Activated CD8-positive, alpha-beta memory T cell treated with anti-CD3 and anti-CD28 coated beads, Interleukin-2, amount 50 U/mL, for 48 hours (primary cell): ENCODE results near the gene IFI44.

Experiments
- DNase-seq: peaks from one replicate; pipeline ENCODE4 v3.0.0-alpha.2; 2020

IFI44 gene

DNA sequence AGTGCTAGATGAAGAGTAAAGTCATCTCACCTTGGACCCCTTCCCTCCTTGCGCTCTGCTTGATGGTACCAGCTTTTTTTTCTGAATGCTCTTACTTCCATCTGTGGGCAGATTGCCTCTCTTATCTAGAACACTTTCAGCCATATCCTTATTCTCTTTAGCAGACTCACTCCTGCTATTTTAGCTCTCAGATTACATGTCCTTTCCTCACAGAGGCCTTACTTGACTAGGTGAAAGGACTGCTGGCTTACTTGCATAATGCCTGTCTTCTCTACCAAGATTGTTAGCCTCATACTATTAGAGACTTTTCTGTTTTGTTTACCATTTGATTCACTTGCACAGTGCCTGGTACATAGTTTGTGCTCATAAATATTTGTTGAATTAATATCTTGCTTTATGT is 9.3 kb downstream of the IFI44 start:
- no peak for DNase-seq

DNA sequence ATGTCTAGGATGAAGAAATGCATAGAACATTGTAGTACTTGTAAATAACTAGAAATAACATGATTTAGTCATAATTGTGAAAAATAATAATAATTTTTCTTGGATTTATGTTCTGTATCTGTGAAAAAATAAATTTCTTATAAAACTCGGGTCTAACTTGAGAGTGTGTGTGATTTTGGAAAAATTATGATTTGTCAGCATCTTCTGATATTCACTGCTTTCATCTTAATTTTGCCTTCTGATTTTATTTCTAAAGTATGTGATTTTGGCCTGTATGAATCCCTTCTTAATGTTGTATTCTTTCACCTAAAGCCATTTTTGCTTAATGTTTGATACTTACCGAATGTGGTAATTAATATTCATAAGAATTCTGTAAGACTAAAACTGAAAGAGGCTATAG is 14.3 kb downstream of the IFI44 start:
- no peak for DNase-seq

DNA sequence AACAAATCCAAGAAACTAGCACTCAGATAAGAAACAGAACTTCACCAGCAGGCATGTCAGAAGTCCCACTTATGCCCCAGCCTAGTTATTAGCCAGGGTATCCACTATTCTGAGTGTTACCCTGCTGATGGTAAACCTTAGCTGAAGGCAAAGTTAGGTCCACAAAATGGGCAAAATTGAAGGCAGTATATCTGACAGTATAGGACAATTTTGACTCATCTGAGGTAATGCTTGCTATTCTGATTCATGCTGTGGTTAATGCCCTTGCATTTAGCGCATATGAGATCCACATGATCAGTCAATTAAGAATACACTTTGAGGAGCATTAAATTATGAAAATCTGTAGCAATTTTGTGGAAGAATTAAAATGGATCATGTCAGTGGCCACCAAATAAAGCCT is 15.1 kb downstream of the IFI44 start:
- no peak for DNase-seq

DNA sequence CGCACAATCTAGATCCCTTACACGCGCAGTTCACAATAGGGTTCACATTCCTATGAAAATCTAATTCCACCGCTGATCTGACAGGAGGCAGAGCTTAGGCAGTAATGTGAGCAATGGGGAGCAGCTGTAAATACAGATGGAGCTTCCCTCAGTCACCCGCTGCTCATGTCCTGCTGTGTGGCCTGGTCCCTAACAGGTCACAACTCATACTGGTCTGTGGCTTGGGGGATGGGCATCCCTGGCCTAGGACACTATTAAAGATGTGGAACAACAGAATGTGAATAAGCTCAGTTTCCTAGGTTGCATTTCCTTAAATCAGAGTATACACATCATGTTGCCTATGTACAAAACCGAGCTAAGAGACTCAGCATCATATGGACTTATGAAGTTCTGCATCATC is 16.2 kb downstream of the IFI44 start:
- DNase-seq = no peak

DNA sequence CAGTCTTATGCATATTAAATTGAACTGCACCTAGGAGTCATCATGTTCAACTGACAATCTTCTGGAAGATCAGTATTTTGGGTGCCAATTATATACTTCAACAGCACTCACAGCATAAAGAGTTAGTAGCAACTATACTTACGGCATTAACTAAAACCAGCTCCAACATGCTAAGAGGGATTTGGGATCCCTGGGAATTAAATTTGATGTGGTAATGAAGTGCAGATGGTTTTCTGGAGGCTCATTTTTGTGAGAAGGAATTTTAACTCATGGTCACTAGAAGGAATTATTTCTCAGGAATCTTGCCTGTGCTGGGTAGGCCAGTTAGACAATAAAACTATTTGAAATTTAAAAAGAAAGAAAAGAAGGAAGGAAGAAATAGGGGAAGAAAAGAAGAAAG is 18.3 kb downstream of the IFI44 start:
- DNase-seq = no peak

DNA sequence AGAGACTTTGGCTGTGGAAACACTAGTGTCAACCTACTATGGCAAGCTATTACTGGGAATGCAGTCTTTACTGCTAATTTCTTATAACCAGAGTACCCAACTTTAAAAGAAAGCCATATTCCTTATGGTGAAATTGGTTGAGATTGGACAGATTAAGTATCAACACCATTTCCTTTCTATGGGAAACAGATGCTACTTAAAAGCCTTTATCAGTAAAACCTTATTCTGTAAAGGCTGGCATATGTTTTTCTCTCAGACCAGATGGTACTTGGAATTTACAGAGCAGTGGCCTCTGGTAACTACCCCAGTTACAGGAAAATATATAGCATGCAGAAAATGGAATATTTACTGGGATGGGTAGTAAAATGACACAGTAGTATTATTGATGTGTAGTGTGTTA is 18.8 kb downstream of the IFI44 start:
- no peak for DNase-seq

DNA sequence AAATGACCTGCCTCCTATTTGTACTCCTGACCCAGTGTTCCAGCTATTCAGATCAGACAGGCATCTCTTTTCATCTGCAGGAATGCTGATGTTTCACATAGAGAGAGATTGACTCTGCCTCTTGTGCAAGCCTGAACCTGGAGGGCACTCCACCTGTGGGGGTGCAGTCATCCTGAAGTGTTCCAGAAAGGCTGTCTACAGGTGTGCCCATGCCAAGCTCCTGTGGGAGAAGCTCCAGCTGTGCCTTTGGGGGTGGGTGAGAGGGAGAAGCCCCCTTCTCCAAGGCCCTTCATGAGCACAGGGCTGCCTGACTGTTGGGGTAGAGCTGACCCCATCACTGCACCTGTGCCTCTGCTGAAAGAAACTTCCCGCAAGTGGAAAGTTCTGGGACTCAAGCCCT is 22.8 kb downstream of the IFI44 start:
- DNase-seq = no peak

DNA sequence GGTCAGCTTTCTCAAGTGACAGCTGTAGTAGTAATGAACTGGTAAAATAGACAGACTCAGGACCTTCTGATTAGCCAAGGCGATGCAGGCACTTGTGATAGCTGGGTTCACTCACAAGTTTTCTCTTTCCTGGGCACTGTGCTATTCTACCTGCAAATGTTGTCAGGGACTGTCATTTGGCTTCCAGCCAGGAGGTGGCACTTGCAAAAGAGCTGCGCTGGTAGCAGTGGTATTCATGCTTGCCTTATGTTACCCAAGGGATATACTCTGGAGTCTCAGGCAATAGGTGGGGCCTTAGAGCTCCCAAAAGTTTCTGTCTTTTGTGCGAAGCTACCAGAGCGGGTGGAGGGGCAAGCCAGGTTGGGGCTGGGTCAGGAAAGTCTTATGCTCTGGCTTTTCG is 23.5 kb downstream of the IFI44 start:
- no peak for DNase-seq

DNA sequence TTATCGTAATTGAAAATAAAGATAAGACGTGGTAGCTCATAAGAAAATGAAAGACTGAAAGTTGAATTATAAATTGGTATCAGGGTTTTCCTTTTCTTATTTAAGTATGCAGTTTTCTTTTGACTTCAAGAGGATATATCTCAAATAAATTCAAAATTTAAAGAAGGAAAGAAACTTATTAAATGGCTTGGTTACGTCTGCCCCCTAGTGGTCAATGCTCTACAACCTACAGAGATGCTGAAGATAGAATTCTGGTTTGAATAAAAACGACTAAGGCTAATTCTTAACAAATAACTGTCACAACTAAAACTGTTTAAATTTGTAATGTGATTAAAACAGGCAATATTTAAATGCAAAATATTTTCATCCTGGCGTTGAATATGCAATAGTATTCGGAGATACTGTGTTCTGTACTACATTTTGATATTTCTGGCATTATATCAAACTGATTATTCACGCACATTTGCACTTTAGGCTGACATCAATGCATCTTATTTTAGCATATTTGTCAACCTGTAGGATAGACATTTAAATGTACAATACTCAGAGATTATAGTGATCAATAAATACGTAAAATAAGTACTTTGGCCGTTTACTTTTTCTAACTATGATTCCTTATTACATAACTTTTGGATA is 26.8 kb downstream of the IFI44 start:
- DNase-seq = no peak

DNA sequence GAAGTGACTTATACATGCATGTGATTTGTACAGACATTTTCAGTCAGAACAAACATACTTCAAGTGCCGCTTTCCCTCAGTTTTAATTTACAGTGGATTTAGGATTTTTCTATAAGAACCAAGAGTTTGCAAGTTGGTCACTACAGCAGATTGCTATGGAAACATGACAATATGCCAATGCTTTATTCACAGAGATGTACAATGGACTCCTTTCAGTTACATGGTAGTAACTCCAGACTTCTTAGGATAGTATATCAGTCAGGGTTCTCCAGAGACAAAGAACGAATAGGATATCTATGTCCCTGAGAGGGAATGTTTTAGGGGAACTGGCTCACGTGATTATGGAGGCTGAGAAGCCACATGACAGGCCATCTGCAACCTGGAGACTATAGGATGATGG is 27.4 kb downstream of the IFI44 start:
- DNase-seq = no peak

DNA sequence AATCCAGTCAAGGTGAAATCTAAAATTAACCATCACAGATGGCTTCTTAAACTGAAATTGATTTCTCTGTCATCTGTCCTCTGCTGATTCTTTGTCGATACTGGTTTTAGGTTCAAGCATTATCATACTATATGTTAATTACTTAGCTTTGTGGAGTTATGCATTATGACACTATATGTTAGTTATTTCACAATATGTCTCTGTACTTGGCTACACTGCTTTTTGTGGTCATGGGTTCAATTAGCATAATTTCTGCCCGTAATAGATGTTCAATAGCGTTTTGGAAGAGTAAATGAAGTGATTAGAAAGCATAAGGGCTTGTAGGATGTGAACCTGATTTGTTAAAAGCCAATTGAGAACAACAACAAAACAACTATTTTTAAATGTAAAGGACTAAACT is 28.2 kb downstream of the IFI44 start:
- DNase-seq = no peak

DNA sequence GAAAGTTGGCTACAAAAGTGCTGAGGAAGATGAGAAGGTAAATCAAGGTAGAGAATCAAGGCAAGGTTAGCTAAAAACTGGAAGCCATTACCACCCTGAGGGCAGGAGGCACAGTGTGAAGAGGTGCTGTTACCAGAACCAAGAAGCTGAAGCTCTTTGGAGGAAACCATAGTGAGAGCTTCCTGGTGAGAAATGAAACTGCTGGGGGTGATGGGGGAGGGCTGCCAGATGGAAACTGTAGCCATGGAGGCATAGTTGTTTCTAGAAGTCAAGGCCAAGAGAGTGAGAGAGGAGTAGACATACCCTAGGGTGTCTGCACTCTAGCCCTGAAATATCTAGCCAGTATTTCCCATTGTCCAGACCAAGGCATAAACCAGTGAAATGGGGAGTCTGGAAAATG is 28.7 kb downstream of the IFI44 start:
- DNase-seq = no peak

DNA sequence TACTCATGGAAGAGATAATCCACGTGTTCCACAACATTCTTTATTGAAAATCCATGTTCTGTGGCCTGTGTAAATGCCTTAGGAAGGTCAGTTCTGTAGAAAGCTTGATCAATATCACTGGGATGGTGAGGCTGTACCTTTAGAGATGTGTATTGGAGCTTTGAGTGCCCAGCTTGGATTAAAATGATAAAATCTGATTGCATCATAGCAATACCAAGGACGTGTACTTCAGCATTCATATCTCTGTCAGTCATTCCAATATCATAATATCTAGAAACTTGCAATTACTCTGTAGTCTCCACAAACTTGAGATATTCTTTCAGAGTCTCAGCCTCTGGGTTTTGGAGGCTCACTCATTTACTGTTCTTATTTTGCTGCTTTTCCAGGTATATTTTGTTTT is 31.6 kb downstream of the IFI44 start:
- no peak for DNase-seq

DNA sequence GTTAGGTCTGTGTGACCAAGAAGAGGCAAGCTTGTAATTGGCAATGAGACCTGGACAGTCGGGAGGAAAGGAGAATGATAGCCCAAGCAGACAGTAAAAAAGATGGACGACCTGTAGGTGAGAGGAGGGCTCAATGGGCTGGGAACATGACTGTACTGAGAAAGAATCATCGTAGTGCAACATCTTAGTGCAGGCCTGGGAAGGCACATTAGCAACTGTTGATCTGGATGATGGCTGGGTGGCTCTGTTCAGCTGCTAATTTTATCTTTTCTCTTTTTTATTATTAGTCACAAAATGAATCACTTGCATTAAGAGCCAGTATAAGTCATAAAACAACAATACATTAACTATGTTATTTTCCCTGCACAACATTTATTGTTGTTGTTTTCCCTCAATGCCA is 32.9 kb downstream of the IFI44 start:
- no peak for DNase-seq

DNA sequence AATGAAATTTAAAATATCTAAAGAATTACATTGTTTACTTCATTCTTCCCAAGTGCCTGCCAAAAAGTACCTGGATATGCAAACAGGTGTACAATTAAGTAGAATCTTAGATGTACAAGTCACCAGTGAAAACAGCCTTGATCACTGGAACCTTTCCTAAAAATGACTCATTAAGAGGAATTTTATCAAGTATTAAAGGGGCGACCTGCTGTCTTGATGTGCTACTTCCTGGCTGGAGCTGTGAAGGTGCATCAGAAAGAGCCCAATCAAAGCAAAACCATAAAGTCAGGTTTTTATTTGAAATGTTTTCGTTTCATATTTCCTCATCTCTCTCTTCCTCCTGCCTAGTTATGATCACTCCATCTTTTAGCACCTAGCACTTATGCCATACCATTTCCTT is 33.4 kb downstream of the IFI44 start:
- DNase-seq = no peak

DNA sequence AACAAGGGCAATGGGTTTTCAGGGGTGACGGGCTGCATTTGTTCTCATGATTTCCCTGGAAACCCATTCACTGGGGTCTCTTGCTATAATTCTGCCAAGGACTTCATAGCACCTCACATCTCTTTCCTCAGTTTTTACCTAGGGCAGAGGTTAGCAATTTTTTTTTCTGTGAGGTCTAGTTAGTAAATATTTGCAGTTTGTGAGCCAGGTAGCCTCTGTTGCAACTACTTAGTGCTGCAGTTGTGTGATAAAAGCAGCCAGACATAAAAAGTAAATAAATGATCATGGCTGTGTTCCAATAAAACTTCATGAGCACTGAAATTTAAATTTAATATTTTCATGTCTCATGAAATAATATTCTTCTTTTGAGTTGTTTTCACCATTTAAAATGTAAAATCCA is 37.7 kb downstream of the IFI44 start:
- DNase-seq = no peak

DNA sequence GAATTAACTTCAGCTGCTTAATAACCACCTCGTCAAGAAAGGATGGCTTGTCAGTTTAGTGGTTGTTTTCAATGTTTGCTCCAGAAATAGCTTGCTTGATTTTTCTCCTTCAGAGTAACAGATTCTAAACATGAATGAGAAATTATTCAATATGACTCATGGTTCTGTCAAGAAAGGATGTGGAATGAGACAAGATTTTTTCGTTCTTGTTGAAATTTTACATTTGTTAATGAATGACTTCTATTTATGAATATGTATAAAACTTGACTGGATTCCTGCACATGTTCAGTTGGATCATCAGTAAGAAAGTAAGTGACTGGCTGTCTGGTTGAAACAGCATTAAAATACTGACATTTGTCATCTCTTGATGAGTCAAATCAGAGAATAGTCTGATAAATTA is 38.3 kb downstream of the IFI44 start:
- DNase-seq = no peak

DNA sequence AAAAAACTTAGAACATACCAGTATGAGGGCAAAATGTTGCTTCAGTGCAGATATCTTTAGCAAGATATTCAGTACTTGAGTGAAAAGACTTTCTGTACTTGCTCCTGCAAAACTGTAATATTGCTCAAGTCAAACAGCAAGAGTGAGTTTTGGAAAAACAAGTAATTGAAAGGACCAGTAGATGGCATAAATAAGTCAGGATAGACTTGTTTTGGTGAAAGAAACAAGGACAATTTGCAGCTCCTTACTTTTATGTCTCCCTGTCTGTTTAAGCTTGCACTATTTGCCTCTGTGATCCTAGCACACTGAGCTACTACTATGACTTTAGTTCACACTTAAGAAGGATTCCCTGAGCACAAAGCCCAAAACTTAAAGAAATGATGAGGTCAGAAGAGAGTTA is 39.1 kb downstream of the IFI44 start:
- no peak for DNase-seq

DNA sequence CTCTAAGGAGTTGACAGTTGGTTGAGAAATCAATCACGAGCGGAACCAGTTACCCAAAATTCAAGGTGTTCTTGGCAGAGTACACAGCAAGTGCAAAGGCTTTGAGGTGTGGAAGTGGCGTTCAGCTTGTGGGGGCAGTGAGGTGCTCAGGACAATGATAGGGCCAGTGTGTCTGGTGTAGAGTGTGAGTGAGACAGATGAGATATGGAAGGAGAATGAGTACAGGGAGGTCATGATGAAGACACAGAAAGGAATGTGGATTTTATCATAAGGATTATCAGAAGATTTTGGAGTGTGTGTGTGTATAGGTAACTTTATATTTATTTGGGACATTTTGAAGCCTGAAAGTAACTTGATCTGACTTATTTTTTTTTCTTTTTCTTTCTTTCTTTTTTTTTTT is 40.9 kb downstream of the IFI44 start:
- DNase-seq = no peak

DNA sequence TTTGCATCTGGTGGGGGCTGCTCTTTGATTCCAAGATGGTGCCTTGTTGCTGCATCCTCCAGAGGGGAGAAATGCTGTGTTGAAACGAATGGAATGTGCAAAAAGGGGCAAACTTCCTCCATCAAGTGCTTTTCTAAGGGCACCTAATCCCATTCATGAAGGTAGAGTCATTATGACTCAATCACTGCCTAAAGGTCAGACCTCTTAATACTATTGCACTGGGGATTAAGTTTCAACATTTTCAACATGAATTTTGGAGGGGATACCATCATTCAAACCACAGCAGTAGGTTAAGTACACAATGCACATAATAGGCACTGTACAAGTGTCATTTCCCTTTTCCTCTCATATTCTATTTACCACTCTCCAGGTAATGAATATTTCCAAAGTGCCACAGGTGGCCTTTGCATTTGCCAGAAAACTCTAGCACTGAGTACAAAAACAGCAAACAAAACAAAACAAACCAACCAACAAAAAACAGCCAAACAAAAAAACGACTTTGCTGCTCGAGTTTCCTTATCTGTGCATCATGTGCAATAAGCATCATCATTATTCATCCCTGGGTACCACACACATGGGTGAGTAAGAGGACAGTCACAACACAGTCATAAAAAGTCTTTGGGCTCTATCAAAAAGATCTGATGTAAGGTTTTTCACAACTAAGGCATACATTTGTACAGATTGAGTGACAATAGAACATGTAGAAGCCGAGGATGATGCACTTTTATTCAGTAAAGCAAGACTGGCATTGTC is 42.5 kb downstream of the IFI44 start:
- DNase-seq = no peak

DNA sequence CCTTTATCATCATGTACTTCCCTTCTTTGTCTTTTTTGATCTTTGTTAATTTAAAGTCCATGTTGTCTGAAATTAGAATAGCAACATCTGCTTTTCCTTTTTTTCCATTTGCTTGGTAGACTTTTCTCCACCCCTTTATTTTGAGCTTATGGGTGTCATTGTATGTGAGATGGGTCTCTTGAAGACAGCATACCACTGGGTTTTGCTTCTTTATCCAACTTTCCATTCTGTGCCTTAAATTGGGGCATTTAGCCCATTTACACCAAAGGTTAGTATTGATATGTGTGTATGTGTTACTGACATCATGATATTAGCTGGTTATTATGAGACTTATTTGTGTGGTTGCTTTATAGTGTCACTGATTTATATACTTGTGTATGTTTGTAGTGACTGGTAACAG is 50.2 kb downstream of the IFI44 start:
- DNase-seq = no peak

DNA sequence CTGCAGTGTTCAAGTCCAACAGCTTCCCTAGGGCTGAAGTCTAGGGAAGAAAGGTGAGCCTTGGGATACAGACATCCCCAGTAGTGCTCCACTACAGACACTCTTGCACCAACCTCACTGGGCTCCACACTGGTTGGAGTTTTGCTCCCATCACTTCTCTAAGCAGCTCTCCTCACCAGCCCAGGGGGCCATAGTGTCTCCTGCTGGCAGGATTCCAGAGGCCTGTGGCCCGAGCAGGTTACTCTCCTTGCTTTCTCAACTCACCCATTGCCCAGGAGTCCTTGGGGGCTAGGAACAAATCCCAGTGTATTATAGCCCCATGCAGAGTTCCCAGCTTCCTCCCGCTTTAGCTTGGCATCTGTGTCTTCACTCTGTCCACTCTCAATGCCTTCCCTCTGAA is 52.8 kb downstream of the IFI44 start:
- DNase-seq = no peak

DNA sequence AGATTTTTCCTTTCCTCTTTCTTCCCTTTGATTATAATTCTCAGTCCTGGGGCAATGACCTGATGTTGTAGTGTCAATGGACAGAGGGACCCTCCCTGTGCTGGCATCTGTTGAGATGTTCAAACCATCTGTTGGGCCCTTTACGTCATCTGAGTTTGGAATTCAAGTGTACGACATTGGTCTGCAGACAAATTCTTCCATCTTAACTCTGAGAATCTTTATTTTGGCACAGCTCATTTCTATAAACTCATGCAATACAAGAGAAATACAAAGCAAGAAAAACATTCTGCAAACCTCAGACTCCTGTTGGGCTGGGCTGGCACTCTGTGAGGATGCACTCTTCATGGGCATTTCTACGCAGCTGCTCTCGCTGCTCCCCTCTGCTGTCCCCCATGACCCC is 54.2 kb downstream of the IFI44 start:
- DNase-seq = no peak

DNA sequence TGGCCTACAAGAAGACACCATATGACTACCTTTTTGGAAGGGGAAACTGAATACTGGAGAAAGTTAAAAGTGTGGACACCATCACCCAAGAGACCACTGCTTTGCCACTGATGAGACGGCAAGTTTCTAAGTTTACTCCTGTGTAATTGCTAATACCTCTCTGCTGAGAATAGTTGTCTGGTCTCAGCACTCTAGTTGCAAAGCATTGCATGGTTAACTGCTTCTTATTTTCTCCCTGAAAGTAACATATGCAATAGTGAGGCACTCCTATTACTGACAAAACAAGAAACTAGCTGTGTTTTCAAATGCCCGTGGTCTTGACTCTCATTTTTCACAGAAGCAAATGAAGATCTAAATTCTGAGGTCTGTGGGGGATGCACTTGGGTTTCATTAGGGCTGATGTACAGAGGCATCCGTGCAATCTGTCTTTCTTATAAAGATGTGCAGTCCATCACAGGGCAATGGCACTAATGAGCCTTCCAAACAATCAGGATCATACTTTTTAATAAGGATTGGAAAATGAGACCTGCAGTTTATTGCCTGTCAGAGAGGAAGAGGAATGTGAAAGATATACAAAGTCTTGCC is 62.9 kb downstream of the IFI44 start:
- no peak for DNase-seq

DNA sequence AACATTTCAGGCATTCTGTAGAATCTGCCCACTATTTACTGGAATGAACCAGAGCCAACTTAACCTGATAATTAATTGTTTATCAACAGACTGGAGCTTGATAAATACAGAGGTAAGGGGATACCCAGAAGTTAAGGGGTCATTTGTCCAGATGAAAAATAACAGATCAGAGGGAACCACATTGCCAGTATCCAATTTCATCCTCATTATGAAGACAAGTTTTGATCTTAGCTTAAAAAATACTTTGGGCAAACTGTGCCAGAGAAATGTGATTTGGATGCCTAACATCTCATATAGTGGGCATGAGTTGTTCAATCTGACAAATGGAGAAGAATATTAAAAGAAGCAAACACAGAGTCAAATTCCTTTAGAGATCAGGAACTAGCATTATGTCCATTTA is 63.7 kb downstream of the IFI44 start:
- DNase-seq = no peak
